HCT116 (cell line): ENCODE measurements around the gene USP3. TPM values are rescaled to one million over a fixed set of nuclear protein-coding genes. Genes with fewer than 3 reads are reported as not detected.

Experiments
- ATAC-seq: fragments of 200-7000 bp; cut with Tn5 transposase; 2 replicates; pipeline ENCODE4 v1.9.1; 2020; ENCODE audit warnings: mild to moderate bottlenecking, moderate library complexity
- BruUV-seq: library from RNA; stranded (reverse); fragments of 400-500 nt; replicated peaks from 2 replicates; lab custom pipeline; 2021; lab: Mats Ljungman, UMichigan
- CTCF ChIA-PET: fragments of 300-600 bp; sonication (Branson Sonifier 250); formaldehyde crosslinking; loops from one replicate; lab custom pipeline; 2021; ENCODE audit warnings: antibody characterized with exemption; lab: Charles Lee
- POLR2A ChIA-PET: fragments of 300-600, 350-600 bp; sonication (Branson Sonifier 250); formaldehyde crosslinking; loops from one replicate; lab custom pipeline; 2021; ENCODE audit warnings: antibody characterized with exemption; lab: Charles Lee
- RAD21 ChIA-PET, 2 experiments: fragments of 300-600 bp; sonication (Branson Sonifier 250); formaldehyde crosslinking; loops; one replicate each; lab custom pipeline; 2023; ENCODE audit warnings: low total read pairs in 2 of 2; ENCODE audit not compliant: uncharacterized antibody in 2 of 2, unreplicated experiment in 2 of 2, low non-redundant PET in 1 of 2; lab: Charles Lee
- DNase-seq: peaks from one replicate; pipeline ENCODE4 v3.0.0-alpha.2; 2010; ENCODE audit warnings: low read depth, low spot score
- H2AFZ ChIP-seq: fragments of 200-600 bp; shearing (Covaris generic), sonication (generic); 2 replicates; pipeline ENCODE4 v1.6.1; 2017; ENCODE audit warnings: low read depth, mixed run types, mixed read lengths, antibody characterized with exemption, low read length; ENCODE audit not compliant: poor library complexity, severe bottlenecking
- H3K27ac ChIP-seq: 2 replicates; pipeline ENCODE4 v1.5.1; 2012; ENCODE audit warnings: low read depth, low read length
- H3K27me3 ChIP-seq: fragments of 200-600 bp; sonication (generic); 2 replicates; pipeline ENCODE4 v1.6.1; 2016; ENCODE audit warnings: mixed run types, low read length, mixed read lengths; ENCODE audit not compliant: insufficient read depth
- H3K36me3 ChIP-seq, 2 experiments: fragments of 200-500 bp in 1 of 2; fragments of 200-600 bp in 1 of 2; sonication (Bioruptor generic) in 1 of 2; sonication (generic) in 1 of 2; 2 replicates each; pipeline versions ENCODE4 v1.5.1 to v1.6.1; 2014 to 2016; ENCODE audit warnings: low read length in 2 of 2, inconsistent platforms in 1 of 2, mixed read lengths in 1 of 2, mixed run types in 1 of 2; ENCODE audit not compliant: insufficient read depth in 2 of 2, control insufficient read depth in 1 of 2
- H3K4me1 ChIP-seq, 2 experiments: fragments of 200-600 bp in 1 of 2; sonication (generic) in 1 of 2; 2 replicates each; pipeline versions ENCODE4 v1.5.1 to v1.6.1; 2012 to 2017; ENCODE audit warnings: low read length in 2 of 2, inconsistent platforms in 1 of 2, mild to moderate bottlenecking in 1 of 2, mixed read lengths in 1 of 2, mixed run types in 1 of 2, moderate library complexity in 1 of 2; ENCODE audit not compliant: insufficient read depth in 2 of 2, control insufficient read depth in 1 of 2
- H3K4me2 ChIP-seq: fragments of 200-600 bp; sonication (generic); 2 replicates; pipeline ENCODE4 v1.6.1; 2017; ENCODE audit warnings: mixed run types, low read length, mixed read lengths
- H3K4me3 ChIP-seq, 2 experiments: fragments of 200-600 bp in 1 of 2; sonication (generic) in 1 of 2; replicated peaks in 1 of 2; 2 replicates each; pipeline ENCODE4 v1.5.1; 2011 to 2016; ENCODE audit warnings: low read length in 2 of 2, control low read depth in 1 of 2, low read depth in 1 of 2, mild to moderate bottlenecking in 1 of 2, mixed read lengths in 1 of 2, mixed run types in 1 of 2
- H3K79me2 ChIP-seq: fragments of 200-600 bp; sonication (generic); 2 replicates; pipeline ENCODE4 v1.6.1; 2017; ENCODE audit warnings: mild to moderate bottlenecking, mixed run types, low read length, moderate library complexity, mixed read lengths; ENCODE audit not compliant: insufficient read depth
- H3K9ac ChIP-seq: fragments of 200-600 bp; sonication (generic); 2 replicates; pipeline ENCODE4 v1.6.1; 2016; ENCODE audit warnings: low read length, mixed read lengths
- H3K9me2 ChIP-seq: fragments of 200-600 bp; sonication (generic), shearing (Covaris generic); 2 replicates; pipeline ENCODE4 v1.6.1; 2017; ENCODE audit warnings: mixed run types, mild to moderate bottlenecking, moderate library complexity; ENCODE audit not compliant: insufficient read depth
- H3K9me3 ChIP-seq, 2 experiments: fragments of 200-500 bp in 1 of 2; fragments of 200-600 bp in 1 of 2; sonication (Bioruptor generic) in 1 of 2; sonication (generic) in 1 of 2; 2 replicates each; pipeline ENCODE4 v1.6.1; 2014 to 2017; ENCODE audit warnings: low read length in 2 of 2, mixed read lengths in 2 of 2, inconsistent platforms in 1 of 2, low read depth in 1 of 2, mild to moderate bottlenecking in 1 of 2, mixed run types in 1 of 2, moderate library complexity in 1 of 2; ENCODE audit not compliant: control insufficient read depth in 1 of 2, insufficient read depth in 1 of 2
- H4K20me1 ChIP-seq: fragments of 200-600 bp; sonication (generic), shearing (Covaris generic); 2 replicates; pipeline ENCODE4 v1.6.1; 2017; ENCODE audit warnings: mixed run types, mild to moderate bottlenecking, moderate library complexity; ENCODE audit not compliant: insufficient read depth
- CEBPB ChIP-seq: IDR thresholded peaks from 2 replicates; pipeline ENCODE4 v1.6.1; 2012; ENCODE audit warnings: low read depth
- CTCF ChIP-seq, 3 experiments: fragments of 200-600 bp in 1 of 3; sonication (generic) in 1 of 3; IDR thresholded peaks in 2 of 3; conservative IDR thresholded peaks in 1 of 3; 2 replicates each; pipeline ENCODE4 v1.5.1; 2012 to 2017; ENCODE audit warnings: low read depth in 2 of 3, low read length in 2 of 3, antibody characterized with exemption in 1 of 3, borderline replicate concordance in 1 of 3, control low read depth in 1 of 3, mild to moderate bottlenecking in 1 of 3, mixed read lengths in 1 of 3, mixed run types in 1 of 3, moderate library complexity in 1 of 3; ENCODE audit not compliant: insufficient read depth in 1 of 3
- EZH2phosphoT487 ChIP-seq: fragments of 200-600 bp; IDR thresholded peaks from 2 replicates; pipeline ENCODE4 v1.6.1; 2018; ENCODE audit warnings: antibody characterized with exemption, borderline replicate concordance
- FOSL1 ChIP-seq: IDR thresholded peaks from 2 replicates; pipeline ENCODE4 v1.6.1; 2012; ENCODE audit warnings: low read depth
- POLR2A ChIP-seq: IDR thresholded peaks from 2 replicates; pipeline ENCODE4 v1.7.0; 2011; ENCODE audit warnings: borderline replicate concordance; ENCODE audit not compliant: insufficient read depth, insufficient read length; ENCODE audit errors: extremely low read depth
- RAD21 ChIP-seq: IDR thresholded peaks from 2 replicates; pipeline ENCODE4 v1.6.1; 2012; ENCODE audit warnings: low read depth, mild to moderate bottlenecking
- REST ChIP-seq: IDR thresholded peaks from 2 replicates; pipeline ENCODE4 v1.6.1; 2012; ENCODE audit warnings: low read depth
- SP1 ChIP-seq: IDR thresholded peaks from 2 replicates; pipeline ENCODE4 v1.6.1; 2012; ENCODE audit warnings: low read depth
- SRF ChIP-seq: IDR thresholded peaks from 2 replicates; pipeline ENCODE4 v1.6.1; 2012; ENCODE audit warnings: low read depth
- ZFX ChIP-seq: fragments of 450-650 bp; IDR thresholded peaks from 2 replicates; pipeline ENCODE4 v1.6.1; 2017
- ZNF274 ChIP-seq: fragments of 200-500 bp; sonication (Bioruptor generic); IDR thresholded peaks from 2 replicates; pipeline ENCODE4 v1.6.1; 2014; ENCODE audit warnings: mild to moderate bottlenecking, low read depth, low read length, inconsistent platforms
- intact Hi-C: fragments of 100-400 bp; cut with micrococcal nuclease; formaldehyde crosslinking; loops from 2 replicates; pipeline ENCODE4 v1.10.0; 2022
- total RNA-seq: library from RNA; stranded (reverse); gene quantifications from one replicate; pipeline ENCODE4 v1.2.1, GENCODE V29; 2021; ENCODE audit not compliant: unreplicated experiment
- TF ChIP-seq, protein P1 (sequence below): IDR thresholded peaks from 2 replicates; pipeline ENCODE4 v1.6.1; 2012

USP3 gene
- total RNA-seq, 1 experiment from 2014 or later, result 61.6 TPM

DNA sequence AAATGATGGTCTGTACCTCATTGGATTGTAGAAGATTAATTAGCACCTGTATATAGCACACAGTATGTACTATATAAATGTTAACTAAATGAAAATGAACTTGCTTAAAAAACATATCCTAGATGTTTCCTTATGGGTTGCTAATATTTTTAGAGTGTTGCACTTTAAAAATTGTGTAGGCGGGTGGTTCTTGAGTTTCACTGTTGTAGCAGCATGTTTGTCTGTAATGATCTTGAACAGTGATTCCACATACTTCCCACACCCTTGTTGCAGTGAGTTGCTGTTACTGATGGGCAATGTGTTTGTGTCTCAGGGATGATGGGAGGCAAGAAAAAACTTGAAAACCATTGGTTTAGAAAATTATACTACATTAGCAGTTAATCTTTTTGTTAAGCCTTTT lies 22.0 kb downstream of the USP3 start (continued):
- TF ChIP-seq REST, result no peak
- TF ChIP-seq SRF, result no peak
- TF ChIP-seq EZH2phosphoT487, result no peak
- TF ChIP-seq CTCF (IDR thresholded peaks at IDR 0.05 in 2 of 3, conservative IDR thresholded peaks at IDR 0.05 in 1 of 3; ENCODE audit: borderline replicate concordance in 1 of 3, insufficient read depth in 1 of 3, low read depth in 2 of 3, low read length in 2 of 3), result no peak
- TF ChIP-seq FOSL1, result no peak

DNA sequence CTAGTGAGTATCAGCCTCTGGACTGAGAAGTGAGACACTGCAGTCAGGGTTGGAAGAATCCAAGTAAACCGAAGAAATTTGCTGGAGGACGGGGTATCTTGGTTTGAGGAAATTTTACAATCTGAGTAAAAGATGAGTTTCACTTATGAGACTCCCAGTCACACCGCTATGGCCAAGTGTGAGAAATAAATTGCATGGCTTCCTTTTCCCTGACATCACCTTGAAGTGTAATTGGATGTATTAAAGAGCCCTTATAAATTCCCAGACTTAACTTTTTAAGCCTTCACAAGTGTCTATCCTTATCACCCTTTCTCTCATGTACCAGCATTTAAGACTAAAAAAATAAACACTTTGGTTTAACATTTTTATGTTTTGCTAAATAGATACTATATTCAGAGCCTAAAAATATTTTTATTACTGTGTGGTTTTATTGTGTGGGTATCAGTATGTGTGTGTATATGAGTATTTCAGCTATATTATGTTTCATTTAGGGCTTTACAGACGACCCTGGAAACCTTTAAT lies 23.8 kb downstream of the USP3 start:
- Histone ChIP-seq H3K9ac (no peak overlapping the region), H3K4me3 (no peak overlapping the region), H3K9me2 (no peaks in the 10 kb centered on the region), H3K27ac (no peak overlapping the region), H3K4me2 (no peak overlapping the region), H2AFZ (no peak overlapping the region), H3K4me1 (no peaks in the 10 kb centered on the region), H3K36me3 (no peaks in the 10 kb centered on the region), H3K9me3 (no peaks in the 10 kb centered on the region), H3K79me2 (peaks cover 100% of the 10 kb centered on the region), H3K27me3 (no peaks in the 10 kb centered on the region), H4K20me1 (peaks cover 25% of the 10 kb centered on the region; the same call in 1 of the 2 replicates)
- RAD21 ChIA-PET, result no interaction called here
- ATAC-seq (no peak), DNase-seq (no peak)
- CTCF ChIA-PET, result no interaction called here
- POLR2A ChIA-PET, result no interaction called here
- TF ChIP-seq ZFX (no peak), SP1 (no peak), EZH2phosphoT487 (no peak), POLR2A (no peak), SRF (no peak), CTCF (IDR thresholded peaks at IDR 0.05 in 2 of 3, conservative IDR thresholded peaks at IDR 0.05 in 1 of 3; ENCODE audit: borderline replicate concordance in 1 of 3, insufficient read depth in 1 of 3, low read depth in 2 of 3, low read length in 2 of 3) (no peak), ZNF274 (no peak), RAD21 (no peak), CEBPB (no peak)
- TF ChIP-seq, protein P1, sequence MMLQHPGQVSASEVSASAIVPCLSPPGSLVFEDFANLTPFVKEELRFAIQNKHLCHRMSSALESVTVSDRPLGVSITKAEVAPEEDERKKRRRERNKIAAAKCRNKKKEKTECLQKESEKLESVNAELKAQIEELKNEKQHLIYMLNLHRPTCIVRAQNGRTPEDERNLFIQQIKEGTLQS, result no peak
- intact Hi-C loops, result no loop called here
- BruUV-seq, result no TSS peak
